Neural progenitor cell (in vitro differentiated cells): Measurements from ENCODE around the gene MICB.

Experiments used
- CTCF ChIP-seq: fragments of 200-600 bp; sonication (generic); IDR thresholded peaks from 2 replicates; pipeline ENCODE4 v1.5.1; 2017; ENCODE audit warnings: antibody characterized with exemption, mild to moderate bottlenecking
- EZH2 ChIP-seq: fragments of 200-600 bp; sonication (generic); IDR thresholded peaks from 2 replicates; pipeline ENCODE4 v1.6.1; 2017; ENCODE audit warnings: antibody characterized with exemption, mild to moderate bottlenecking, moderate library complexity

GRCh38 chr6:31479151-31479932, 18.6 kb upstream of the MICB start:
- TF ChIP-seq CTCF = no peak
- TF ChIP-seq EZH2 = no peak
